ENCODE measurements around the gene IGF2BP2.

Gene IGF2BP2

GRCh38 chr3:185797108-185797881, 27.5 kb downstream of the IGF2BP2 start:
- TF ChIP-seq CTCF (conservative IDR thresholded peaks at IDR 0.05; ENCODE audit: low read depth, low read length): no peak
- Histone ChIP-seq H3K4me3 (IDR thresholded peaks at IDR 0.05; ENCODE audit: insufficient read depth, low read depth, low read length) (no peak overlapping the region), H4K20me1 (ENCODE audit: insufficient read depth) (no peaks in the 10 kb centered on the region), H3K9ac (no peak overlapping the region), H3K4me2 (no peak overlapping the region), H3K79me2 (ENCODE audit: insufficient read depth, low read depth) (no peaks in the 10 kb centered on the region; the same call in 1 of the 2 replicates), H3K27ac (no peak overlapping the region), H3K27me3 (ENCODE audit: insufficient read depth, low read depth) (no peaks in the 10 kb centered on the region), H2AFZ (ENCODE audit: low read depth) (no peak overlapping the region), H3K4me1 (ENCODE audit: low read depth, poor library complexity, severe bottlenecking) (peaks cover 21% of the 10 kb centered on the region), H3K36me3 (ENCODE audit: insufficient read depth) (no peaks in the 10 kb centered on the region)

DNA sequence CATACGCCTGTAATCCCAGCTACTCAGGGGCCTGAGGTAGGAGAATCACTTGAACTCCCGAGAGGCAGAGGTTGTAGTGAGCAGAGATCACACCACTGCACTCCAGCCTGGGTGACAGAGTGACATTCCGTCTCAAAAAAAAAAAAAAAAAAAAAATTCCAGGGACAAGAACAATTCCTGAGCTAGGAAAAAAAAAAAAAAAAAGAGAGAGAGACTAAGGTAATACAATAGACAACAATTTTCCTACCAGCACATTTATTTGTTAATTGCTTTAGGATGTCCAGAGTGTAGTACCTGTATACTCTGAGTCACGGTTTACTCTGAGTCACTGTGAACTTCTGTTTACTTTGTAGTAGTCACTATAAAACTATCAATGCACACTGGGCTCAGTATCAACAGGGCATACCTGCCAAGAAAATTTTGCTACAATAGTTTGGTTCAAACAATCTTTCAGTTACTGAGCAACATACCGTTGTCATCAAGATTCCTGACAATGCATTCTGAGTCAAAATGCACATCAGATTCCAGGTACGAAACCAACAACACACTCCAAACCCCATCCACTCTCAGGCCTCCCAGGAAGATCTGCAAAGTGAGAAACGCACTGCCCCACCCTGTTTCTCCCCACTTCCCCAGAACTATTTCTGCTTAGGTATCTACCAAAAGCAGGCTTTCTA, 28.3 kb downstream of the IGF2BP2 start:
- Histone ChIP-seq H3K36me3 (ENCODE audit: insufficient read depth) (no peaks in the 10 kb centered on the region), H3K79me2 (ENCODE audit: insufficient read depth, low read depth) (no peaks in the 10 kb centered on the region; the same call in 1 of the 2 replicates)

GRCh38 chr3:185793381-185793780, 31.5 kb downstream of the IGF2BP2 start:
- Histone ChIP-seq H3K27me3 (ENCODE audit: insufficient read depth, low read depth) (no peaks in the 10 kb centered on the region), H3K4me1 (ENCODE audit: low read depth, poor library complexity, severe bottlenecking) (peaks cover 21% of the 10 kb centered on the region), H3K4me2 (no peak overlapping the region), H3K27ac (no peak overlapping the region), H3K36me3 (ENCODE audit: insufficient read depth) (no peaks in the 10 kb centered on the region), H3K9ac (no peak overlapping the region), H3K4me3 (IDR thresholded peaks at IDR 0.05; ENCODE audit: insufficient read depth, low read depth, low read length) (no peak overlapping the region), H4K20me1 (ENCODE audit: insufficient read depth) (no peaks in the 10 kb centered on the region), H2AFZ (ENCODE audit: low read depth) (no peak overlapping the region), H3K79me2 (ENCODE audit: insufficient read depth, low read depth) (no peaks in the 10 kb centered on the region; the same call in 1 of the 2 replicates)
- no peak for TF ChIP-seq CTCF (conservative IDR thresholded peaks at IDR 0.05; ENCODE audit: low read depth, low read length)

More for the DNA sequence above, 28.3 kb downstream of the IGF2BP2 start:
- peaks cover 21% of the 10 kb centered on the region for H3K4me1 ChIP-seq (ENCODE audit: low read depth, poor library complexity, severe bottlenecking)
- no peak for TF ChIP-seq CTCF (conservative IDR thresholded peaks at IDR 0.05; ENCODE audit: low read depth, low read length)
- H2AFZ ChIP-seq (ENCODE audit: low read depth): no peak overlapping the region
- H3K9ac ChIP-seq: no peak overlapping the region
- no peaks in the 10 kb centered on the region for H3K27me3 ChIP-seq (ENCODE audit: insufficient read depth, low read depth)
- H3K4me3 ChIP-seq (IDR thresholded peaks at IDR 0.05; ENCODE audit: insufficient read depth, low read depth, low read length): no peak overlapping the region
- no peak overlapping the region for H3K4me2 ChIP-seq
- H3K27ac ChIP-seq: no peak overlapping the region
- no peaks in the 10 kb centered on the region for H4K20me1 ChIP-seq (ENCODE audit: insufficient read depth)

DNA sequence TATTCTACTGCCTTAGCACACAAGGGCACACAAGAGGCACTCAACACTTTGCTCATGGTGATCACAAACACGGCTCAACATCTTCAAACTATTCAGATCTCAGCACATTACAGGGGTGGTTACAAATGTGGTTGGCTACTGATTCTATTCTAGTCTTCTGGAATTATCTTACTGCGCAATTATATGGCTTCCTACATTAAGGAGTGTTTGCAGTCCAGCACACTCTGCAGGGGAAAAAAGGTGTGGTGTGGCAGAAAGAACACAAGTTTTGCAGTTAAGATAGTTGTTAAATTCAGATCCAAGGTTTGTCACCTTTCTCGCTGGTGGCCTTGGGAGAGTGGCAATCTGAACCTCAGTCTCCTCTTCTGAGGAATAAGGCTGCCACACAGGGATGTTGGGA, 31.9 kb downstream of the IGF2BP2 start:
- no peaks in the 10 kb centered on the region; the same call in 1 of the 2 replicates for H3K79me2 ChIP-seq (ENCODE audit: insufficient read depth, low read depth)
- H4K20me1 ChIP-seq (ENCODE audit: insufficient read depth): no peaks in the 10 kb centered on the region
- H3K4me2 ChIP-seq: no peak overlapping the region
- H3K9ac ChIP-seq: no peak overlapping the region
- peaks cover 21% of the 10 kb centered on the region for H3K4me1 ChIP-seq (ENCODE audit: low read depth, poor library complexity, severe bottlenecking)
- H3K27me3 ChIP-seq (ENCODE audit: insufficient read depth, low read depth): no peaks in the 10 kb centered on the region
- H3K27ac ChIP-seq: no peak overlapping the region
- H3K4me3 ChIP-seq (IDR thresholded peaks at IDR 0.05; ENCODE audit: insufficient read depth, low read depth, low read length): no peak overlapping the region
- no peak overlapping the region for H2AFZ ChIP-seq (ENCODE audit: low read depth)
- no peak for TF ChIP-seq CTCF (conservative IDR thresholded peaks at IDR 0.05; ENCODE audit: low read depth, low read length)
- H3K36me3 ChIP-seq (ENCODE audit: insufficient read depth): no peaks in the 10 kb centered on the region
